ENCODE results near the gene BCAP29. TPM values are rescaled to one million over a fixed set of nuclear protein-coding genes. Genes with fewer than 3 reads are reported as not detected.

The BCAP29 gene
- total RNA-seq, 1 donor from 2014 or later: 103 TPM

- no peak for TF ChIP-seq CTCF (IDR thresholded peaks at IDR 0.05)
- no peak for TF ChIP-seq EZH2phosphoT487 (IDR thresholded peaks at IDR 0.05)
- TF ChIP-seq EZH2 (IDR thresholded peaks at IDR 0.05): no peak
- Histone ChIP-seq H3K36me3 (no peaks in the 10 kb centered on the region), H3F3A (ENCODE audit: low read depth) (no peaks in the 10 kb centered on the region), H3K9ac (no peak overlapping the region), H3K4me3 (no peak overlapping the region), H2AFZ (replicated peaks) (no peak overlapping the region), H3K9me3 (ENCODE audit: low read depth) (no peaks in the 10 kb centered on the region), H3K27me3 (no peaks in the 10 kb centered on the region), H3K79me2 (ENCODE audit: low read depth) (no peaks in the 10 kb centered on the region), H3K4me1 (no peaks in the 10 kb centered on the region), H3K4me2 (no peak overlapping the region), H3K27ac (no peak overlapping the region), H4K20me1 (ENCODE audit: low read depth) (no peaks in the 10 kb centered on the region)
- H3K4me1 Mint-ChIP-seq: no peaks in the 10 kb centered on the region
- no peaks in the 10 kb centered on the region for H3K27me3 Mint-ChIP-seq (ENCODE audit: insufficient read depth, low read depth)
- no peaks in the 10 kb centered on the region for H3K36me3 Mint-ChIP-seq
- H3K4me3 Mint-ChIP-seq: no peak overlapping the region
- H3K27ac Mint-ChIP-seq: no peak overlapping the region
- no peaks in the 10 kb centered on the region for H3K9me3 Mint-ChIP-seq
- no peak for DNase-seq (ENCODE audit: low spot score)
These were observed 42.8 kb downstream of the BCAP29 start for GRCh38 chr7:107622894-107623293.

- H3K36me3 Mint-ChIP-seq: no peaks in the 10 kb centered on the region
These were observed 47.0 kb downstream of the BCAP29 start for GRCh38 chr7:107627002-107627401.

GRCh38 chr7:107628461-107629064, 48.5 kb downstream of the BCAP29 start:
- DNase-seq (ENCODE audit: low spot score): no peak
- Histone ChIP-seq H3K9me3 (ENCODE audit: low read depth) (no peaks in the 10 kb centered on the region), H4K20me1 (ENCODE audit: low read depth) (no peaks in the 10 kb centered on the region), H2AFZ (replicated peaks) (no peak overlapping the region), H3K9ac (no peak overlapping the region), H3K4me2 (no peak overlapping the region), H3K27ac (no peak overlapping the region), H3K36me3 (no peaks in the 10 kb centered on the region), H3F3A (ENCODE audit: low read depth) (no peaks in the 10 kb centered on the region), H3K27me3 (no peaks in the 10 kb centered on the region), H3K4me3 (no peak overlapping the region), H3K79me2 (ENCODE audit: low read depth) (no peaks in the 10 kb centered on the region), H3K4me1 (peaks cover 11% of the 10 kb centered on the region)
- Mint-ChIP-seq H3K27ac (no peak overlapping the region), H3K27me3 (ENCODE audit: insufficient read depth, low read depth) (no peaks in the 10 kb centered on the region), H3K4me3 (no peak overlapping the region), H3K4me1 (peaks cover 18% of the 10 kb centered on the region), H3K36me3 (no peaks in the 10 kb centered on the region), H3K9me3 (no peaks in the 10 kb centered on the region)
- TF ChIP-seq CTCF (IDR thresholded peaks at IDR 0.05) (no peak), EZH2 (IDR thresholded peaks at IDR 0.05) (no peak), EZH2phosphoT487 (IDR thresholded peaks at IDR 0.05) (no peak)

More at GRCh38 chr7:107627002-107627401, 47.0 kb downstream of the BCAP29 start:
- H3K9me3 Mint-ChIP-seq: no peaks in the 10 kb centered on the region
- no peaks in the 10 kb centered on the region for H3K27me3 Mint-ChIP-seq (ENCODE audit: insufficient read depth, low read depth)
- H3K27me3 ChIP-seq: no peaks in the 10 kb centered on the region
- H3K4me3 Mint-ChIP-seq: no peak overlapping the region
- H3K27ac Mint-ChIP-seq: no peak overlapping the region
- no peak overlapping the region for H3K4me2 ChIP-seq
- TF ChIP-seq EZH2phosphoT487 (IDR thresholded peaks at IDR 0.05) (no peak), CTCF (IDR thresholded peaks at IDR 0.05) (no peak)
- no peak for DNase-seq (ENCODE audit: low spot score)
- H3K9ac ChIP-seq: no peak overlapping the region
- H3F3A ChIP-seq (ENCODE audit: low read depth): no peaks in the 10 kb centered on the region
- H3K27ac ChIP-seq: no peak overlapping the region
- H3K4me1 Mint-ChIP-seq: peaks cover 6% of the 10 kb centered on the region
- H3K4me1 ChIP-seq: no peaks in the 10 kb centered on the region
- no peaks in the 10 kb centered on the region for H4K20me1 ChIP-seq (ENCODE audit: low read depth)
- H3K79me2 ChIP-seq (ENCODE audit: low read depth): no peaks in the 10 kb centered on the region
- H2AFZ ChIP-seq (replicated peaks): no peak overlapping the region
- no peak overlapping the region for H3K4me3 ChIP-seq
- no peaks in the 10 kb centered on the region for H3K36me3 ChIP-seq
- no peaks in the 10 kb centered on the region for H3K9me3 ChIP-seq (ENCODE audit: low read depth)
